GM21786 (cell line): ENCODE results near the gene CCDC18.
"Not testable (repeated sequence)": the region's sequence is repeated elsewhere in the genome, so short reads cannot be mapped to it uniquely, and the experiment has no call there.

Experiments used
- ATAC-seq: cut with Tn5 transposase; IDR thresholded peaks from one replicate; pipeline ENCODE4 v1.9.1; 2021; ENCODE audit not compliant: unreplicated experiment

The CCDC18 gene

GRCh38 chr1:93170141-93170678 is 10.3 kb upstream of the CCDC18 start:
- ATAC-seq, result not testable (repeated sequence)

GRCh38 chr1:93171549-93172034 is 8.9 kb upstream of the CCDC18 start:
- no peak for ATAC-seq

GRCh38 chr1:93172778-93173177 is 7.7 kb upstream of the CCDC18 start:
- no peak for ATAC-seq

- ATAC-seq, result not testable (repeated sequence)
Observed at GRCh38 chr1:93174638-93175037, 5.9 kb upstream of the CCDC18 start.

GRCh38 chr1:93177991-93178390 is 2.5 kb upstream of the CCDC18 start:
- no peak for ATAC-seq

- no peak for ATAC-seq
Observed at GRCh38 chr1:93178418-93178817, 2.1 kb upstream of the CCDC18 start.

GRCh38 chr1:93179886-93180722 is 420 bp upstream of the CCDC18 start, which contains the start of gene TMED5:
TSS of gene TMED5 (minus strand) at chr1:93180413. CDS start at chr1:93180242, 171 bp downstream.
- ATAC-seq, result peak; percentile 81

- ATAC-seq, result no peak
Observed at GRCh38 chr1:93186667-93187066, 6.1 kb downstream of the CCDC18 start.

GRCh38 chr1:93190432-93190831 is 9.9 kb downstream of the CCDC18 start:
- ATAC-seq, result no peak

GRCh38 chr1:93194231-93194990 is 13.9 kb downstream of the CCDC18 start:
- no peak for ATAC-seq

- ATAC-seq, result no peak
Observed at GRCh38 chr1:93196591-93196990, 16.1 kb downstream of the CCDC18 start.

- no peak for ATAC-seq
Observed at GRCh38 chr1:93199150-93199549, 18.6 kb downstream of the CCDC18 start.

GRCh38 chr1:93200086-93200620 is 19.6 kb downstream of the CCDC18 start:
- no peak for ATAC-seq

GRCh38 chr1:93200714-93201113 is 20.2 kb downstream of the CCDC18 start:
- ATAC-seq, result no peak

- no peak for ATAC-seq
Observed at GRCh38 chr1:93205892-93206566, 25.5 kb downstream of the CCDC18 start.

GRCh38 chr1:93206567-93206954 is 26.0 kb downstream of the CCDC18 start:
- no peak for ATAC-seq

GRCh38 chr1:93207211-93207610 is 26.7 kb downstream of the CCDC18 start:
- no peak for ATAC-seq

GRCh38 chr1:93215322-93215721 is 34.8 kb downstream of the CCDC18 start:
- no peak for ATAC-seq

GRCh38 chr1:93219443-93219842 is 38.9 kb downstream of the CCDC18 start:
- ATAC-seq, result no peak

GRCh38 chr1:93220716-93221115 is 40.2 kb downstream of the CCDC18 start:
- ATAC-seq, result not testable (repeated sequence)

GRCh38 chr1:93221913-93222312 is 41.4 kb downstream of the CCDC18 start:
- no peak for ATAC-seq
